IMR-90 (cell line): Measurements from ENCODE around the gene CADM2. TPM values are rescaled to one million over a fixed set of nuclear protein-coding genes. Genes with fewer than 3 reads are reported as not detected.

Experiments
- ATAC-seq: fragments of 200-7000 bp; cut with Tn5 transposase; 2 replicates; pipeline ENCODE4 v1.9.1; 2020; ENCODE audit warnings: low read depth, mild to moderate bottlenecking, moderate library complexity
- BruUV-seq: library from RNA; stranded (reverse); fragments of 400-500 nt; replicated peaks from 2 replicates; lab custom pipeline; 2021; lab: Mats Ljungman, UMichigan
- CTCF ChIA-PET: fragments of 300-600 bp; formaldehyde crosslinking; extraction: SDS; loops from one replicate; lab custom pipeline; 2021; ENCODE audit warnings: antibody characterized with exemption; lab: Yijun Ruan, JAX
- POLR2A ChIA-PET: fragments of 300-600 bp; sonication (Branson Sonifier 250); formaldehyde crosslinking; loops from one replicate; lab custom pipeline; 2022; ENCODE audit warnings: antibody characterized with exemption; ENCODE audit not compliant: unreplicated experiment; lab: Charles Lee
- DNase-seq: peaks from one replicate; pipeline ENCODE4 v3.0.0; 2013
- H2AFZ ChIP-seq: replicated peaks from 2 replicates; pipeline ENCODE3; 2013; ENCODE audit warnings: low read length, mild to moderate bottlenecking; ENCODE audit not compliant: poor library complexity
- H2AK5ac ChIP-seq: 2 replicates; pipeline ENCODE4 v1.6.1; 2013; ENCODE audit warnings: low read depth, low read length, inconsistent platforms
- H2AK9ac ChIP-seq: replicated peaks from 2 replicates; pipeline ENCODE3; 2013; ENCODE audit warnings: mild to moderate bottlenecking, low read depth, low read length, moderate library complexity; ENCODE audit not compliant: poor library complexity
- H2BK120ac ChIP-seq: 2 replicates; pipeline ENCODE4 v1.6.1; 2013; ENCODE audit warnings: low read depth, low read length, inconsistent platforms
- H2BK15ac ChIP-seq: 3 replicates; pipeline ENCODE4 v1.6.1; 2013; ENCODE audit warnings: low read depth, low read length, inconsistent platforms
- H2BK20ac ChIP-seq: 2 replicates; pipeline ENCODE4 v1.6.1; 2013; ENCODE audit warnings: low read depth, mild to moderate bottlenecking, inconsistent platforms, low read length, moderate library complexity
- H2BK5ac ChIP-seq: 2 replicates; pipeline ENCODE4 v1.6.1; 2013; ENCODE audit warnings: mild to moderate bottlenecking, low read depth, low read length, inconsistent platforms; ENCODE audit not compliant: poor library complexity, severe bottlenecking
- H3K14ac ChIP-seq: replicated peaks from 2 replicates; pipeline ENCODE4 v1.6.1; 2013; ENCODE audit warnings: low read depth, low read length, inconsistent platforms
- H3K18ac ChIP-seq: 2 replicates; pipeline ENCODE4 v1.6.1; 2013; ENCODE audit warnings: low read depth, low read length, control low read depth
- H3K23ac ChIP-seq: 2 replicates; pipeline ENCODE4 v1.6.1; 2013; ENCODE audit warnings: low read depth, low read length, inconsistent platforms
- H3K27ac ChIP-seq: 2 replicates; pipeline ENCODE4 v1.5.1; 2013; ENCODE audit warnings: mild to moderate bottlenecking, control low read depth, low read length; ENCODE audit not compliant: insufficient read depth
- H3K27me3 ChIP-seq: 2 replicates; pipeline ENCODE4 v1.6.1; 2013; ENCODE audit warnings: low read length; ENCODE audit not compliant: control insufficient read depth, insufficient read depth
- H3K36me3 ChIP-seq: 2 replicates; pipeline ENCODE4 v1.6.1; 2013; ENCODE audit warnings: low read length, mixed read lengths; ENCODE audit not compliant: control insufficient read depth, insufficient read depth
- H3K4ac ChIP-seq: 2 replicates; pipeline ENCODE4 v1.6.1; 2013; ENCODE audit warnings: low read depth, low read length, inconsistent platforms
- H3K4me1 ChIP-seq: 2 replicates; pipeline ENCODE4 v1.6.1; 2013; ENCODE audit warnings: low read length, mixed read lengths; ENCODE audit not compliant: control insufficient read depth, insufficient read depth
- H3K4me2 ChIP-seq: 2 replicates; pipeline ENCODE4 v1.6.1; 2013; ENCODE audit warnings: low read depth, mild to moderate bottlenecking, control low read depth, low read length, moderate library complexity
- H3K4me3 ChIP-seq: 2 replicates; pipeline ENCODE4 v1.5.1; 2013; ENCODE audit warnings: low read depth, mild to moderate bottlenecking, control low read depth, low read length, moderate library complexity; ENCODE audit not compliant: insufficient read depth
- H3K56ac ChIP-seq: 2 replicates; pipeline ENCODE4 v1.6.1; 2013; ENCODE audit warnings: low read length, inconsistent platforms; ENCODE audit not compliant: insufficient read depth; ENCODE audit errors: extremely low read depth
- H3K79me1 ChIP-seq, 2 experiments: 2 replicates each; pipeline ENCODE4 v1.6.1; 2013; ENCODE audit warnings: low read length in 2 of 2, inconsistent platforms in 1 of 2, low read depth in 1 of 2
- H3K9ac ChIP-seq: 2 replicates; pipeline ENCODE4 v1.6.1; 2013; ENCODE audit warnings: low read depth, low read length, control low read depth
- H3K9me1 ChIP-seq: 2 replicates; pipeline ENCODE4 v1.6.1; 2013; ENCODE audit warnings: low read length, inconsistent platforms; ENCODE audit not compliant: insufficient read depth
- H3K9me3 ChIP-seq: 2 replicates; pipeline ENCODE4 v1.6.1; 2013; ENCODE audit warnings: low read length; ENCODE audit not compliant: control insufficient read depth, insufficient read depth
- H4K20me1 ChIP-seq: 2 replicates; pipeline ENCODE4 v1.6.1; 2013; ENCODE audit warnings: low read length, inconsistent platforms; ENCODE audit not compliant: insufficient read depth
- H4K5ac ChIP-seq: 2 replicates; pipeline ENCODE4 v1.6.1; 2013; ENCODE audit warnings: mild to moderate bottlenecking, low read depth, low read length, control low read depth
- H4K8ac ChIP-seq, 2 experiments: 2 replicates each; pipeline ENCODE4 v1.6.1; 2013; ENCODE audit warnings: low read depth in 2 of 2, low read length in 2 of 2, control low read depth in 1 of 2, inconsistent platforms in 1 of 2
- H4K91ac ChIP-seq: 2 replicates; pipeline ENCODE4 v1.6.1; 2013; ENCODE audit warnings: low read depth, low read length, inconsistent platforms; ENCODE audit not compliant: insufficient read depth
- ELK1 ChIP-seq: fragments of 150-350 bp; IDR thresholded peaks from 2 replicates; pipeline ENCODE4 v1.6.1; 2016; ENCODE audit warnings: low read depth, mild to moderate bottlenecking, low read length, moderate library complexity, borderline replicate concordance
- NFE2L2 ChIP-seq: fragments of 150-350 bp; IDR thresholded peaks from 2 replicates; pipeline ENCODE4 v1.6.1; 2016; ENCODE audit warnings: low read depth, mild to moderate bottlenecking, low read length
- POLR2A ChIP-seq: IDR thresholded peaks from 2 replicates; pipeline ENCODE4 v1.6.1; 2012; ENCODE audit warnings: mild to moderate bottlenecking, low read depth, low read length
- WGBS, 2 experiments: methylation state at CpG; one replicate each; pipeline versions ENCODE4 v1.1.5 to v1.1.7; 2013; ENCODE audit warnings: missing lambda C conversion rate in 2 of 2; ENCODE audit not compliant: insufficient read length in 1 of 2; ENCODE audit errors: extremely low coverage in 2 of 2; 5-methylcytosine and 5-hydroxymethylcytosine counted together
- dilution Hi-C: fragments of 300-500 bp; cut with HindIII; formaldehyde crosslinking; loops from one replicate; pipeline ENCODE4 v1.14.3; 2018; ENCODE audit warnings: low sequenced_read_pairs; ENCODE audit not compliant: unreplicated experiment
- in situ Hi-C: fragments of 300-500 bp; cut with MboI; formaldehyde crosslinking; loops from 3 replicates; pipeline ENCODE4 v1.14.3; 2019; ENCODE audit warnings: low sequenced_read_pairs, inconsistent platforms, mixed read lengths
- intact Hi-C: fragments of 100-400 bp; cut with micrococcal nuclease; formaldehyde crosslinking; loops from 2 replicates; pipeline ENCODE4 v1.10.0; 2022
- polyA plus RNA-seq, 3 experiments: library from polyadenylated mRNA; depleted of rRNA; stranded (reverse); fragments of >200 nt; gene quantifications; 2 replicates each; pipeline ENCODE4 v1.2.3, GENCODE V29; 2012; ENCODE audit warnings: low replicate concordance in 1 of 3
- total RNA-seq: library from RNA; depleted of rRNA; stranded (reverse); fragments of >200 nt; gene quantifications from 2 replicates; pipeline ENCODE4 v1.2.3, GENCODE V29; 2012
- TF ChIP-seq, protein P1 (sequence below): conservative IDR thresholded peaks from 2 replicates; pipeline ENCODE4 v1.5.1; 2012; ENCODE audit warnings: mild to moderate bottlenecking, low read depth, low read length, improper control_type of control experiment

Gene CADM2
- total and polyA plus RNA-seq, 2 of the 4 experiments (the other 2 are of a cell fraction) = not detected

DNA sequence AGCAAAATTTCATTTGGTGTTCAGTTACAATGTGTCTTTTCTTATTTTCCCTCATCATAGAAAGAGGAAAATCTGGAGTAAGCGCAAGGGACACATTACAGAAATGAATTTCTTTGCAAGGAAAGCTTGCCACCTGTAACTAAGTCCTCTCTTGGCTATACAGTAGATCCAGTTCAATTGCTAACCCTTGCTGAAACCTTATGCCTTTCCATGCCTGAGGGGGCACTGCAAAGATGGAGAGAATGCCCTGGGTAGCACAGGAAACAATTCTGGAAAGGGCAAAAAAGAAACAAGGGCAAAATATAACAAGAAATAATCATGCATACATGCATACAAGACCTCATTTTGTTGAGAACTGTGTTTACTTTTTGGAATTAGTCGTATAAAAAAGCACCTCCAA is 4.3 kb downstream of the CADM2 start:
- H3K36me3 ChIP-seq = no peaks in the 10 kb centered on the region
- no TSS peak for BruUV-seq
- H3K56ac ChIP-seq = no peak overlapping the region
- POLR2A ChIA-PET = no interaction called here
- TF ChIP-seq ELK1 = no peak
- no peak for TF ChIP-seq NFE2L2
- TF ChIP-seq, protein P1, sequence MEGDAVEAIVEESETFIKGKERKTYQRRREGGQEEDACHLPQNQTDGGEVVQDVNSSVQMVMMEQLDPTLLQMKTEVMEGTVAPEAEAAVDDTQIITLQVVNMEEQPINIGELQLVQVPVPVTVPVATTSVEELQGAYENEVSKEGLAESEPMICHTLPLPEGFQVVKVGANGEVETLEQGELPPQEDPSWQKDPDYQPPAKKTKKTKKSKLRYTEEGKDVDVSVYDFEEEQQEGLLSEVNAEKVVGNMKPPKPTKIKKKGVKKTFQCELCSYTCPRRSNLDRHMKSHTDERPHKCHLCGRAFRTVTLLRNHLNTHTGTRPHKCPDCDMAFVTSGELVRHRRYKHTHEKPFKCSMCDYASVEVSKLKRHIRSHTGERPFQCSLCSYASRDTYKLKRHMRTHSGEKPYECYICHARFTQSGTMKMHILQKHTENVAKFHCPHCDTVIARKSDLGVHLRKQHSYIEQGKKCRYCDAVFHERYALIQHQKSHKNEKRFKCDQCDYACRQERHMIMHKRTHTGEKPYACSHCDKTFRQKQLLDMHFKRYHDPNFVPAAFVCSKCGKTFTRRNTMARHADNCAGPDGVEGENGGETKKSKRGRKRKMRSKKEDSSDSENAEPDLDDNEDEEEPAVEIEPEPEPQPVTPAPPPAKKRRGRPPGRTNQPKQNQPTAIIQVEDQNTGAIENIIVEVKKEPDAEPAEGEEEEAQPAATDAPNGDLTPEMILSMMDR = no peak
- TF ChIP-seq POLR2A = no peak
- no peak overlapping the region for H3K4me2 ChIP-seq
- H3K14ac ChIP-seq = no peak overlapping the region
- ATAC-seq = no peak
- H3K9me1 ChIP-seq = peaks cover 3% of the 10 kb centered on the region; the same call in 1 of the 2 replicates
- H3K23ac ChIP-seq = no peak overlapping the region
- CTCF ChIA-PET = no interaction called here
- no CpG with 5 or more reads among the region's 2 CpGs for WGBS, 2 experiments
- H2AK5ac ChIP-seq = no peak overlapping the region
- H3K18ac ChIP-seq = no peak overlapping the region
- no peak overlapping the region for H3K4ac ChIP-seq
- dilution Hi-C loops = no loop called here
- H2BK15ac ChIP-seq = no peak overlapping the region
- no peak overlapping the region for H2BK20ac ChIP-seq
- H4K91ac ChIP-seq = no peak overlapping the region
- peaks cover 8% of the 10 kb centered on the region; the same call in 1 of the 2 replicates for H3K27me3 ChIP-seq
- H2BK120ac ChIP-seq = no peak overlapping the region
- no peak for DNase-seq
- in situ Hi-C loops = no loop called here
- H2AK9ac ChIP-seq = no peak overlapping the region
- H4K20me1 ChIP-seq = no peaks in the 10 kb centered on the region
- intact Hi-C loops = no loop called here
- H2BK5ac ChIP-seq = no peak overlapping the region
- no peak overlapping the region for H4K5ac ChIP-seq
- no peak overlapping the region for H3K4me3 ChIP-seq
- no peak overlapping the region for H4K8ac ChIP-seq
- no peaks in the 10 kb centered on the region for H3K4me1 ChIP-seq
- no peaks in the 10 kb centered on the region for H3K9me3 ChIP-seq
- H3K79me1 ChIP-seq = no peaks in the 10 kb centered on the region
- H3K9ac ChIP-seq = no peak overlapping the region
- no peak overlapping the region for H2AFZ ChIP-seq
- no peak overlapping the region for H3K27ac ChIP-seq
